NCI-H128 (cell line): ENCODE data around the gene ERC2.

Source experiments
- DNase-seq: peaks from one replicate; lab custom pipeline; 2025; ENCODE audit not compliant: unreplicated experiment; lab: John Stamatoyannopoulos, UW

Gene ERC2

DNA sequence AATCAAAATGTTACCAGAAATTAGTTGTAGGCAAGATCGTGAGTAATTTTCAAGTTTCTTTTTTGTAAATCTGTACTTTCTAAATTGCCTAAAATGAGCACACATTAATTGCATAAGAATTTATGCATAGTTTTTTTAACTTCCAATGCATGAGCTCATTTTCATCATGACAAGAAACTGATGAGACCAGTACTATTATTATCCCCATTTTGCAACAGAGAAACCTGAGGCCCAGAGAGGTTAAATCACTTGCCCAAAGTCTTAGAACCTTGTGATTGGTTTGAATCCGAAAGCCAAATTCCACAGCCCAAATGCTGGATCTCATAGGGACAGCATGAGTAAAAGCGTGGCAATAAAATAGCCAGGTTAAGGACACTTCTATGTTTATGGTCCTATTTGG lies 274.7 kb downstream of the ERC2 start:
- DNase-seq = no peak

DNA sequence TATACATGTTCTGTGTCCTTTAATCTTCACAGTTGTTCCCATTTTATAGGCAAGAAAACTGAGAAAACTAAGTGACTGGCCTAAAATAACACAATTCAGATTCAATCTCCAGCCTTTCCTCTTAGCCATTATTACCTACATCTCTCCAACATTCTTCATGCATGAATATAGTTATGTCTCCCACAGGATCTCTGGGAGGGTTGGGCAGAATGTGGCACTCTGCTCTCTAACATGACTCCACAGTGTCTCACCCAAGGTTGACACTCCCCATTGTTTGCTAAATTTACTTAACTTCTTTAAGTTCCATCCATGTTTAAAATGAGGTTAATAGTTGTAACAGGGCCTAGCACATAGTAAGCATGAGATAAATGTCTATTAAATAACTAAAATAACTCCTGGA lies 276.3 kb downstream of the ERC2 start:
- no peak for DNase-seq

DNA sequence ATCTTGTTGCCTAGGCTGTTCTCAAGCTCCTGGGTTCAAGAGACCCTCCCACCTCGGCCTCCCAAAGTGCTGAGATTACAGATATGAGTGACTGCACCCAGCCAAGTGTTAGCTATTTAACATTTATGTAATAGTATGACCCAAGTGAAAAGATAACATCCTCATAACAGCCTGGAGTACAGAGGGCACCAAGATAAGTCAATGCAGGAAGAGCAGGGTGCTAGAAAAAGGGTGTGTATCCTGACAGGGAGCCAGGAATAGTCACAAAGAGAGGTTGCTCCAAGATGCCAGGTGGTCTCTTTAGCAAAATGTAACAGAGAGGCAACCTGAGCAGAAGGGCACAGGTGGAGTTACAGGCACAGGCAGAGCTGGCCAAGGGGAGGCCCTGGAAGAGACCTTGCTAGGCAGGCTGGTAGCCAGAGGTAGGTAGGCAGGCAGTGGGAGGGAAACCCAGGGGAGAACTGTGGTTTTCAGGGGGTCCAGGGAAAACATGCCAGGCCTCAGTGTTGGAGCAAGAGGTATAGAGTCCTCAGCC lies 277.4 kb downstream of the ERC2 start:
- no peak for DNase-seq

DNA sequence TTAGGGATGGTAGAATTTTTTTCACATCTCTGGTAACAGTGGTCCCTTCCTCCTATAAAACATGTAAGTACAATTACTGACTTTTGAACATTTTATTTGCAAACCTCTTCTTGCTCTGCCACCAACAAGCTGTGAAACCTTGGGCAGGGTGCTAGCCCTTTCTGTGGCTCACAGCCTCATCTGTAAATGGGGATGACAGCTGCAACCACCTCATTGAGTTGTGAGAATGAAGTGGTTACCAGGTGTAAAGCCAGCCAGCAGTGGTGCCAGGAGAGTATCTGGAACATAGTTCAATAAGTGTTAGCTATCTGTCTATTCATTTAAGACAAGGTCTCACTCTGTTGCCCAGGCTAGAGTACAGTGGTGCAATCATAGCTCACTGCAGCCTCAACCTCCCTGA lies 278.1 kb downstream of the ERC2 start:
- no peak for DNase-seq

DNA sequence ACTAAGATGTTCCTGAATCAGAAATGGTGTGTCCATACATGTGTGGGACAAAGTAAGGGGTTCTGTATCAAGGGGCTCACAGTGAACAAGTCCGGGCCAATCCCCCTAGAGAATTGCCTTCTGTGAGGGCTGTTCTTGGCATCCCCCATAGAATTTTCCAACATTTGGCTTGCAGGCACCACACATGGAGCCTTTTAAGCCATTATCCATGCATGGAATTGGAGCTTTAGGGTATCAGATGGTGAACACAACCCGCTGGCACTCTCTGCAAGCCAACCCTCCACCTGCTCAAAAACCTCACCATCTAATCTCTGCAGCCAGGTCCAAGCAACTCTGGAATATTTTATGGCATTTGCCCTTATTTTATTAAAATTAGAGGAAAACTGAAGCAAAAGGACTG lies 278.7 kb downstream of the ERC2 start:
- DNase-seq = no peak

DNA sequence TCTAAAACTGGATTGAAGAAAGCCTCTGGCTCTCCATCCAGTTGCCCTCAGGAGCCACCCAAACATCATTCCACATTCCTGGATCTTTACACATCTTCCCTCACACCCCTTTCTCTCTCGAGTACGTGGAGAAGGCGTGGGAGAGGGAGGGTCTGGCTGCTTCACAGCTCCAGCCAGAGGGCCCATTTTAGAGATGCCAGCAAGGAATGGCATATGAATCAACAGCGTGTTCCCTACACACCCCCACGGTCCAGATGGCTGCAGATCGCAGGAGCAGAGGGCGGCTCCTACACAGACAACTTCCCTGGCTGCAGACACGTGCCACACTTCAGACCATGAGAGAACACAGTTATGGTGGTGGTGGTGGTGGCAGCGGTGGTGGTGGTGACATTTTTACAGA lies 280.1 kb downstream of the ERC2 start:
- DNase-seq = no peak

DNA sequence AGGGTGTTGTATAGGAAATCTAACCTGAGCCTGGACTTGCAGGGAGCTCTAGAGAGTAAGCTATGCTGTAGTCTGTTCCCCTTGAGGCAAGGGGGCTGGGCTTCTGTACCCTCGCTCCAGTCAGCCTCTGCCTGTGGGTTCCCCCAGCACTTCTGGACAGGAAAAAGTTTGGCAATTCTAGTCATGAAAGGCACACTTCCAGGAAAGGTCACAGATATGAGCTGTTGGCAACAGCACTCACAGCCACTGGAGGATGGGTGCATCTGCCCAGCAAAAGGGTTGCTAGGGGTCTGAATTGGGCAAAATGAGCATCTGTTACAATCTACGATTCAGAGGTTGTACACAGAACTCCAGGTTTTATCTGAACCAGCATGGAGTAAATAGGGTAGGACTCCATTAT lies 281.2 kb downstream of the ERC2 start:
- no peak for DNase-seq

DNA sequence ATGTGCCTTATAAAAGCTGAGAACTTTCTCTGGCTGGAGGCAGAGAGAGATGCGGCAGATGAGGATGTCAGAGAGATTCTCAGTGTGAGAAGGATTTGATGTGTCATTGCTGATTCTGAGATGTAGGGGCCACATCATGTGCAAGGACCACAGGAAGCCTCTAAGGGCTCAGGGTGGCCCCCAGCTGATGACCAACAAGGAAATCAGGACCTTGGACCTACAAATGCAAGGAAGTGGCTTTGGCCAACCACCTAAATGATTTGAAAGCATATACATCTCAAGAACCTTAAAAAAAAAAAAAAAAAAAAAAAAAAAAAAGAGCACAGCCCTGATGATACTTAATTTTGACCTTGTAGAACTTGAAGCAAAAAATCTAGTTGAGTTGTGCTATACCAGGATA lies 282.4 kb downstream of the ERC2 start:
- no peak for DNase-seq

DNA sequence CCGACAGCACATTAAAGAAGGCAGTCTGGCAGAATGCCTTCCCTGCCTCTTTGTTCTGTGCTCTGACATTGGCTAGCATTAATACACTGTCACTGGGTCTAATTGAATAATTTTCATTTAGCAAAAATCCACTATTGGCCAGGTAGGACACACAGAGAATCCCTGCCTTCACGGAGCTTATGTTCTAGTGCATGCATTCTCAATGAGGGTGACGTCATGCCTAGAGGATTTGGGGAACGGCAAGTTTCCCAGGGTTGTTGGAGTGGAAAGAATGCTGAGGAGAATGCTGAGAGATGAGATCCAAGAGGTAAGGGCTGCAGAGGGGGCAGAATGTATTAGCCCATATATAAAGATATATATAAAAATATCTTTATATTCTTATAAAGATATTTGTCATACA lies 284.7 kb downstream of the ERC2 start:
- no peak for DNase-seq

DNA sequence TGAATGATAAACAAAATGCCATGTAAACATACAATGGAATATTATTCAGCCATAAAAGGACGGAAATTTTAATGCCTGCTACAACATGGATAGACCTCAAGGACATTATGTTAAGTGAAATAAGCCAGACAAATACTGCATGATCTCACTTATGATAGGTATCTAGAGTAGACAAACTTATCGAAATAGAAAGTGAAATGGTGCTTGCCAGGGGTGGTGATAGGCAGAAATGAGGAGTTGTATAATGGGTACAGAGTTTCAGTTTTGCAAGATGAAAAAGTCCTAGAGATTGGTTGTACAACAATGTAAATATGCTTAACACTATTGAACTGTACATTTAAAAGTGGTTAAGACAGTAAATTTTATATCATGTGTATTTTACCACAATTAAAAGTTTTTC lies 287.8 kb downstream of the ERC2 start:
- DNase-seq = no peak

DNA sequence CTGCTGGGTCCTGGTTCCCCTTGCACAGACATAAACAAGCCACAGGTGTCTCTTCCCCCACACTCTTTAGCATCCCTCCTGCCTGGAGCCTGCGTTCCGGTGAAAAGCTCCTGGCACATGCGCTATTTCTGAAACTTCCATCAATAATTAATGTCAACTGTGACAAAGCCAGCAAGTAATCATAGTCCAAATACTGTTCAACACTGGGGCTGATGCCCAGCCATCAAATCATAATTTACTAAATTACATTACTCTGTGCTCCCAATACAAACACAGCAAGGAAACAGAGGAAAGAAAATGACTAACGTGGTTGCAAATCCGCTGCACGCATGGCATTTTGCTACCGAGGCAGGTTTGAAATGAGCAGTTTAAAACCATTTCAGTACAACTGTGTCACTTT lies 294.7 kb downstream of the ERC2 start:
- no peak for DNase-seq

DNA sequence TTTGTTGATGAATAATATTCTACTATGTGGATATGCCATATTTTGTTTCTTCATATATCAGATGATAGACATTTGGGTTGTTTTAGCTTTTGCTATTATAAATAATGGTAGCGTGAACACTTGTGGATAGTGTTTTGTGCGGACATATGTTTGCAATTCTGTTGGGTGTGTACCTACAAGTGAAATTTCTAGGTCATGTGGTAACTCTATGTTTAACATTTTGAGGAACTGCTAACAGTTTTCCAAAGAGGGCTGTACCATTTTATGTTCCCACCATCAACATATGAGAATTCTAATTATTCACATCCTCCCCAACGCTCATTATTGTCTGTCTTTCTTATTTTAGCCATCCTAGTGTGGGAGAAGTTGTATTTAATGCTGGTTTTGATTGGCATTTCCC lies 303.8 kb downstream of the ERC2 start:
- no peak for DNase-seq

DNA sequence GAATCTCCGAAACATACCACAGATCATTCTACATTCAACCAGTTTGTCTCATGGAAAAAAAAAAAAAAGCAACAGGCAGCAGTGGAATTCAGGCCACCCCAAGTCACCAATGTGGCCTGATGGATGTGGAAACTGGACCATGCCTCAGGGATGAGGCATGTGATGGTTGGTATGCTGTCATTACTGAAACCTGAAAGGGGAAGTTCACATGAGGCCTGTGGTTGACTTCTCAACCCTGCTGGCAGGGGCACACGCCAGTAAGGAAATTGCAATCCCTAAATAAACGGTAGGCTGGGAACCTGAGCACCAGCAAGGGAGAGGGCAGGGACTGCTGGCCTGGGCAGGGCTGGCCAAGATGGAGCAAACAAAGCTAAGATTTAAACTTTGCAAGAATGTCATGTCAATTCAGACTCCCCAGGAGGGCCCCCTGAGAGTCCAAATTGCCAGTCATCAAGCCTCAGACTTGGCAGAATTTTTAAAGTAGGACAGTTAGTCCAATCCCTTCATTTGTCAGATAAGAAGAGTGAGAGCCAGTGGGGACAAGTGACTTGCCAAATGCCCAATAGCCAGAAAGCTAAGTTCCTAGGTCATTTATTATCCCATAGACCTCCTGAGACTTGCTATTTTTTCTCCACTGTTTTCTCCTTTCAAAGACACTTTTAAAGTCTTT lies 310.4 kb downstream of the ERC2 start:
- DNase-seq = no peak

DNA sequence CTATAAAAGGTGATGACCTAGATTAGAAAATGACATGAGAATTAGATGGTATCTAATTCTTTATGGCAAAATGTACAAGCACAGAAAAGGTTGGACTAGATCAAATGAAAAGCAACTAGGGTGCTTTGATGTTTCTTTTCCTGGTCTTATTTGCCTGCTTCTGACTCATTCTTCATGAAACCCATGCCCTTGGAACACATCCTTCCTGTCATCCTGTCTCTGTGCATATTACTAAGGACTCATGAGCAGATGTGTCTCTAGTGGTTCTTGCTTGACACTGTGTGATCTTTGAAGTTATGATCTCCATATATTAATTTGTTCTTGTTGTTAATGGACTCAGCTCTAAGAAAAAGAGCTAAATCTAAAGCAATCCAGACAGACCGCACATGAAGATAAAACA lies 314.0 kb downstream of the ERC2 start:
- no peak for DNase-seq

DNA sequence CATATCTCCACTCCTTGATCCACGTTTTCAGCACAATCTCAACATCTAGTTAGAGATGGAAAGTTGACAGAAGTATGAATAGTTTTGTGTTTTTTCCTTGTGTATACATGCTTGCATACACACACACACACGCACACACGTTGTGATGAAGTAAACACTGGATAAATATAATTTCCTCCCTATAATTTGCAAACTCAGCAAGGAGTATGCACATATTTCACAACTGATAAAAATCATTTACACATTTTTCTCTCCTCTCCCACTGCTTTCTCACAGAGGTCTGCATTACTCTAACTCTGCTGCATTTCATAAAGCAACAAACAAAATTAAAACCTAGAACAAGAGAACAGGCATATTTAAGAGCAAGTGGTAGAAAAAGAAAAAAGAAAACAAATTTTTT lies 320.9 kb downstream of the ERC2 start:
- no peak for DNase-seq

DNA sequence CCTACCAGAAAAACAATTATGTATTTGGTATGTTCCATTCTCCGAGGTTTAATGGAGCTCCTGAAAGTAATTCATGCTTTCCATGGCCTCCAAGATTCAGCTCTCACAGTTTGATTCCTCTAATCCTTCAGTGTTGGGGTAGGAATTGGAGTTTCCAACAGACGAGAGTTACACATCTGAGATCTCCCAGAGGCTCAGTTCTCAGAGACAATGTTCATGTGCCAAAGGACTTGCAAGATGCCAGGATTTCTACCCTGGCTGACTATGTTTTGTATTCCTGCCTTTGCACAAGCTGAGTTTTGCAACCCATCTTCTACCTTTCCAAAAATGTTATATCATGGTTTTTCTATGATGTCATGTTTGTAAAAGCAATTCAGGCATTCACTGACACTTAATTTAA lies 322.9 kb downstream of the ERC2 start:
- no peak for DNase-seq

DNA sequence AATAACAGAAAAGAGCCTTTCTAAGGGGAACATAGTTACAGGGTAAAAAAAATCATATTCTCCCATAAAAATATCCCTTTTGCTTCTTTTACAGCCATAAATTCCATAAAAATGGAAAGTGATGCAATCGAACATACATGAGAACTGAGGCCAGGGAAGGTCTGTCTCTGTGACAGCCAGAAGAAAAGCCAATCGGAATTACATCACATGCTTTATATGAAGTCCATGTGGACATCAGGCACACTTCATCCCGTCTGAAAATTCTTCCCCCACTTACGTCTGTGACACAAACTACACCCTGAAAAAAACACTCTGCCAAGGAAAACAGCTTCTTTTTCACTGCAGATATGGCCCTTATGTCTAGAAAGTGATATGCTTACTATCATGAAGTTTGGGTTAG lies 323.5 kb downstream of the ERC2 start:
- DNase-seq = no peak

DNA sequence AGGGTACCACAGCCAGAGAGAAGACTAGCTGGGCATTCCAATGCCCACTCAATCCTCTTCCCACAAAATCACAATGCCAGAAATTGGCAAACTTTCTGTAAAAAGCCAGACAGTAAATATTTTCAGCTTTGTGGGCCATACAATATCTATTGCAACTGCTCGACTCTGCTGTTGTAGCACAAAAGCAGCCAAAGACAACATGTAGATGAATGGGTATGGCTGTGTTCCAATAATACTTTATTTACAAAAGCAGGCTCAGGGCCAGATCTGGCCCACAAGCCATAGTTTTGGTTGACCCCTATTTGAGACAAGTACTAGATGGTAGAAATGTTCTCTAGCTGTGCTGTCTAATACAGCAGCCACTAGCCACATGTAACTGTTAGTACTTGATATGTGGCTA lies 330.9 kb downstream of the ERC2 start:
- DNase-seq = no peak

DNA sequence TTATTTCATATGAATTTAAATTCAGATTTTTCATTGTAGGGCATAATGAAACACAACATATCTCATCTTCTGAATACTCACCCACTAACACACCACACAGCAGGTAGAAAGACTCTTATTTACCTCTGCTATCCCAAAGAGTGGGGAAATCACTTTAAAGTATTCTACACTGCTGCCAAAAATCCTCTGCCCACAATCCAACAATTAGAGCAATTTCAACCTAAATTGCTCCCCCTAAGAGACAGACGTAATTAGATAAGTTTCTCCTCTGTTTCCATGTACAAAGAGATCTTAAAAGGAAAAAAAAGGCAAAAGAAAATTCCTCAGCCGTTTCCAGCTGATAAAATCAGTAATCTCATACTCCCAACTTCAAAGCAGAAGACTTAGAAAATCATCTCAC lies 331.8 kb downstream of the ERC2 start:
- no peak for DNase-seq

DNA sequence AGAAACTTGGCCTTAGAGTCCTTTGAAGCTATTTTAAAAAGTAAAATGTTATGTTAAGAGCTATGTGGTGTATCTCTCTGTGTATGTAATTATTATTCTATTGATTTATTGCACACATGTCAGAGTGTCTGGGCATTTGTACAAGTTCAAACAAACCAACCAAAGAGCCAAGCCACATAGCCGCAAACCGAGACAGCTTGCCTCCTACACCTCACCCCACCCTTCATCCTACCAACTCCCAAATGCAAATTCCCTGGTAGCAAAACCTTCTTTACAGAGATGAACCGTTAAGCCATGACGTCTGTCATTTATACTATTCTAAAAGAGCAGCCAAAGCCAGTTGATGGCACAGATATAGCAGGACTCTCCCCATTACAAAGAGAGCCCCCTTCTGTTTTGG lies 332.3 kb downstream of the ERC2 start:
- no peak for DNase-seq

DNA sequence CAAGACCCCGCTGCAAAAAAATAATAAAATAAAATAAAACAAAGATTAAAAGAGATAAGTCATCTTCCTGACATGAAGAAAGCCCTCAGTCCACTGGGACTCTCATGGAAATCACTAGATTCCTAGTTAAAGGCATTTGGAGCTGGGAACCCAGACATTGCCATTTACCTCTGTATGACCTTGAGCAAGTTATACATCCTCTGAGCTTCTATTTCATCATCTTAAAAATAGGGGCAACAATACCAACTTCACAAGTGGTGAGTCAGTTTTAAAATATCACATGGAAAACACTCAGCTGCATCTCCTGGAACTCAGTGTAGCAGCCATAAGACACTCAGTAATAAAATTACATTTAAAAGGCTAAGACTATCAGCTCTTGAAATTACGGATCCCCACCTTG lies 334.8 kb downstream of the ERC2 start:
- DNase-seq = no peak

DNA sequence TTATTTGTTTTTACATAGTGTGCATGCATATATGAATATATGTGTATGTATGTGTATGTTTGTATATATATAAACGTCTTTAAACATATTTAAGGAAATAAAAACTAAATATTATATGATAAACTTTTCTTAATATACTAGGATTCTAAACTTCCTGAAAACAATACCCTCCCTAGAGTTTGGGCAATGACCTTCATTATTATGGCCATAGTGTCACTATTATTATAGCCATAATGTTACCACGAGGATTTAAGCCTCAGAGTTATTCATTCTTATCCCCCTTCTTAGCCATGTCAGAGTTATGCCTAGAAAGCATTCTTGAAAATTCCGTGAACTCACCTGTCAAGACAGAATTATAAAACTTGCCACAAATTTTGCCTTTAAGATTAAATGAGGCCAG lies 335.5 kb downstream of the ERC2 start:
- DNase-seq = no peak

DNA sequence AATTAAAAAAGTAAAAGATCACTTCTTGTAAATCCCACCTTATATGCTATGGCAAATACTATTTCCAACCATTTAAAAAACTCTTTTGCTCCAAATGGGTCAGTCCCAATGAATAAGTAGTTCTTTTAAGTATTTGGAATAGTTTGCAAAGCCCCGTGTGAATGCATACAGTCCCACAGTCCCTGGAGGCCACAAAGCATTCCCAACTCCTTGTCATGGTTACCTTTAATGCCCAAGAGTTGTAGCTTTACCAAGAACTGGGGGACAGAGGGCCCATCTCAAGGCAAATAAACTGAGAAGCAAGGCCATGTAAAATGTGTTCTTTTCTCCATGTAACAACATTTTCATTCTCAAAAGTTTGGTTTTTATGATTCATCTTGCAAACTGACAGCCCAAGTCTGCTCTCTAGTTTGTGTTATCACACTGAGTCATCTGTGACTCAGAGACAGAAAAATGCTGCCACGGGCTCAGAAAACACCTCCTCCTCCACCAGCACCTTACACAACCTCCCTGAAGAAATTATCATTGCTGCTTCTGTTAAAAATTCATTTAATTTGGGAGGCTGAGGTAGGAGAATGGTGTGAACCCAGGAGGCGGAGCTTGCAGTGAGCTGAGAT lies 336.2 kb downstream of the ERC2 start:
- no peak for DNase-seq
